Stimulated activated CD8-positive, alpha-beta memory T cell treated with anti-CD3 and anti-CD28 coated beads, Interleukin-4, amount 100 ng/mL, for 1 hour (primary cell): ENCODE data around the gene FASN.
"Not testable (repeated sequence)": the region's sequence is repeated elsewhere in the genome, so short reads cannot be mapped to it uniquely, and the experiment has no call there.

Experiments
- DNase-seq, 2 donors: peaks; one replicate each; pipeline ENCODE4 v3.0.0-alpha.2; 2020; ENCODE audit warnings: low read depth in 2 of 2, low spot score in 1 of 2

FASN gene

GRCh38 chr17:82047914-82048570, 50.0 kb downstream of the FASN start:
- DNase-seq = no peak

- no peak for DNase-seq
These were observed 50.7 kb downstream of the FASN start for GRCh38 chr17:82047379-82047778.

- DNase-seq = no peak
These were observed 51.1 kb downstream of the FASN start for GRCh38 chr17:82046903-82047302.

GRCh38 chr17:82045936-82046484, 52.0 kb downstream of the FASN start:
- DNase-seq = no peak

- no peak for DNase-seq
These were observed 54.5 kb downstream of the FASN start for GRCh38 chr17:82043507-82043906.

- no peak for DNase-seq
These were observed 55.4 kb downstream of the FASN start for GRCh38 chr17:82042649-82043048.

GRCh38 chr17:82041144-82041814, 56.8 kb downstream of the FASN start:
- no peak for DNase-seq

GRCh38 chr17:82039695-82040299, 58.2 kb downstream of the FASN start:
- no peak for DNase-seq

- not testable (repeated sequence) for DNase-seq
These were observed 59.1 kb downstream of the FASN start for GRCh38 chr17:82038796-82039409.

- no peak for DNase-seq
These were observed 60.2 kb downstream of the FASN start for GRCh38 chr17:82037889-82038195.

GRCh38 chr17:82037092-82037888, 60.7 kb downstream of the FASN start, which contains the start of gene DCXR:
TSS of gene DCXR (minus strand) at chr17:82037697. CDS start at chr17:82037682, 15 bp downstream.
- DNase-seq = peak; percentile 82 to 90

GRCh38 chr17:82036634-82037091, 61.4 kb downstream of the FASN start:
- DNase-seq = no peak

- DNase-seq = no peak
These were observed 61.9 kb downstream of the FASN start for GRCh38 chr17:82035956-82036633.

GRCh38 chr17:82035488-82035887, 62.5 kb downstream of the FASN start:
- no peak for DNase-seq

- DNase-seq = no peak
These were observed 63.5 kb downstream of the FASN start for GRCh38 chr17:82034371-82035011.

- no peak for DNase-seq
These were observed 64.5 kb downstream of the FASN start for GRCh38 chr17:82033359-82034085.

GRCh38 chr17:82031885-82032627, 66.0 kb downstream of the FASN start:
- no peak for DNase-seq

GRCh38 chr17:82031303-82031884, 66.6 kb downstream of the FASN start, which contains the start of gene RAC3:
TSS of gene RAC3 (plus strand) at chr17:82031678. CDS start at chr17:82031762, 84 bp downstream.
- DNase-seq = no peak
